Common myeloid progenitor, CD34-positive (primary cell): ENCODE results near the gene HOXA10.

ENCODE experiments used
- CTCF ChIA-PET: fragments of 350-600 bp; sonication (Branson Sonifier 250); formaldehyde crosslinking; loops from one replicate; lab custom pipeline; 2021; ENCODE audit warnings: antibody characterized with exemption; lab: Charles Lee
- POLR2A ChIA-PET: fragments of 350-600 bp; sonication (Branson Sonifier 250); formaldehyde crosslinking; loops from one replicate; lab custom pipeline; 2021; ENCODE audit warnings: antibody characterized with exemption; lab: Charles Lee
- DNase-seq, 3 donors: peaks; one replicate each; pipeline versions ENCODE4 v3.0.0 to v3.0.0-alpha.2; 2013
- H3K27ac ChIP-seq, 2 experiments: 1 replicate in 1 of 2; 2 replicates in 1 of 2; pipeline ENCODE4 v1.7.0; 2013; ENCODE audit warnings: inconsistent platforms in 2 of 2, low read length in 2 of 2, mild to moderate bottlenecking in 2 of 2, low read depth in 1 of 2, moderate library complexity in 1 of 2; ENCODE audit not compliant: severe bottlenecking in 2 of 2, insufficient read depth in 1 of 2, poor library complexity in 1 of 2
- H3K27me3 ChIP-seq, 5 experiments: replicated peaks in 2 of 5; 1 replicate in 3 of 5; 2 replicates in 2 of 5; pipeline versions ENCODE4 v1.6.1 to v1.7.0; 2013; ENCODE audit warnings: low read length in 4 of 5, mild to moderate bottlenecking in 2 of 5, moderate library complexity in 2 of 5, inconsistent platforms in 1 of 5; ENCODE audit not compliant: insufficient read depth in 5 of 5, control insufficient read depth in 4 of 5
- H3K36me3 ChIP-seq, 4 experiments: 1 replicate in 2 of 4; 2 replicates in 2 of 4; pipeline versions ENCODE4 v1.6.1 to v1.7.0; 2013; ENCODE audit warnings: low read length in 3 of 4, control low read depth in 1 of 4, mild to moderate bottlenecking in 1 of 4; ENCODE audit not compliant: control insufficient read depth in 4 of 4, insufficient read depth in 4 of 4
- H3K4me1 ChIP-seq, 4 experiments: 1 replicate in 3 of 4; 2 replicates in 1 of 4; pipeline versions ENCODE4 v1.6.1 to v1.7.1; 2013; ENCODE audit warnings: low read length in 3 of 4, mild to moderate bottlenecking in 3 of 4, control low read depth in 1 of 4, inconsistent platforms in 1 of 4, moderate library complexity in 1 of 4; ENCODE audit not compliant: control insufficient read depth in 4 of 4, insufficient read depth in 4 of 4; ENCODE audit errors: control extremely low read depth in 1 of 4
- H3K4me3 ChIP-seq, 7 experiments: 1 replicate in 4 of 7; 2 replicates in 3 of 7; pipeline versions ENCODE4 v1.5.1 to v1.7.0; 2013; ENCODE audit warnings: mild to moderate bottlenecking in 7 of 7, low read length in 6 of 7, moderate library complexity in 6 of 7, inconsistent platforms in 2 of 7, low read depth in 2 of 7, control low read depth in 1 of 7; ENCODE audit not compliant: insufficient read depth in 4 of 7, control insufficient read depth in 1 of 7; ENCODE audit errors: extremely low read depth in 1 of 7
- H3K9me3 ChIP-seq, 5 experiments: 1 replicate in 4 of 5; 2 replicates in 1 of 5; pipeline versions ENCODE4 v1.6.1 to v1.7.1; 2013; ENCODE audit warnings: low read length in 4 of 5, mild to moderate bottlenecking in 2 of 5, inconsistent platforms in 1 of 5, low read depth in 1 of 5, moderate library complexity in 1 of 5; ENCODE audit not compliant: control insufficient read depth in 4 of 5, insufficient read depth in 2 of 5; ENCODE audit errors: control extremely low read depth in 1 of 5
- WGBS: methylation state at CpG from one replicate; pipeline ENCODE4 v1.1.5; 2013; ENCODE audit not compliant: insufficient coverage; 5-methylcytosine and 5-hydroxymethylcytosine counted together

The HOXA10 gene

GRCh38 chr7:27129729-27130539 lies 44.2 kb downstream of the HOXA10 start:
- 71% methylated on average over 56 of the region's 72 CpGs for WGBS
- POLR2A ChIA-PET: no interaction called here

GRCh38 chr7:27128776-27129728 lies 45.1 kb downstream of the HOXA10 start:
- WGBS: 100% methylated on average over 18 of the region's 28 CpGs
- H3K9me3 ChIP-seq: no peaks in the 10 kb centered on the region
- no peaks in the 10 kb centered on the region for H3K27me3 ChIP-seq
- ChIA-PET CTCF (interaction anchor here (0.7 to 2.2 kb wide), 7 partner anchors 9 to 274 kb away, joined by 3 to 7 read pairs (median 4); no protein-coding TSS in a partner anchor), POLR2A (no interaction called here)
- peaks cover 3 to 78% (median 58%) of the 10 kb centered on the region in 4 experiments for H3K36me3 ChIP-seq
- H3K27ac ChIP-seq: no peak overlapping the region
- H3K4me1 ChIP-seq: peaks cover 0 to 21% (median 4%) of the 10 kb centered on the region in 4 experiments
- no peak overlapping the region for H3K4me3 ChIP-seq
- DNase-seq: no peak

More at GRCh38 chr7:27129729-27130539, 44.2 kb downstream of the HOXA10 start:
- CTCF ChIA-PET: interaction anchor here (1.0 to 2.8 kb wide), 6 partner anchors 10 to 276 kb away, joined by 3 to 16 read pairs (median 6); no protein-coding TSS in a partner anchor
- Histone ChIP-seq H3K27ac (no peak overlapping the region), H3K36me3 (peaks cover 3 to 76% (median 49%) of the 10 kb centered on the region in 4 experiments), H3K4me1 (peaks cover 5 to 30% (median 10%) of the 10 kb centered on the region in 4 experiments), H3K4me3 (peak overlapping the region in 6 of 7 experiments; percentile 24 to 77 (median 54)), H3K9me3 (no peaks in the 10 kb centered on the region), H3K27me3 (no peaks in the 10 kb centered on the region)
- peak in 1 of 3 donors; percentile 39 for DNase-seq

- no peaks in the 10 kb centered on the region for H3K9me3 ChIP-seq
- H3K4me3 ChIP-seq: no peak overlapping the region
- H3K27ac ChIP-seq: no peak overlapping the region
- no peaks in the 10 kb centered on the region for H3K27me3 ChIP-seq
- peaks cover 3 to 16% (median 4%) of the 10 kb centered on the region in 4 experiments for H3K4me1 ChIP-seq
- ChIA-PET CTCF (interaction anchor here (0.7 to 1.8 kb wide), 6 partner anchors 8 to 273 kb away, joined by 3 to 7 read pairs (median 4); no protein-coding TSS in a partner anchor), POLR2A (no interaction called here)
- DNase-seq: no peak
- WGBS: 90% methylated on average over 1 of the region's 2 CpGs
- H3K36me3 ChIP-seq: peaks cover 3 to 79% (median 55%) of the 10 kb centered on the region in 4 experiments
Observed at GRCh38 chr7:27128034-27128433, 46.1 kb downstream of the HOXA10 start.

GRCh38 chr7:27126596-27127327 lies 47.4 kb downstream of the HOXA10 start:
- H3K9me3 ChIP-seq: no peaks in the 10 kb centered on the region
- peaks cover 3 to 85% (median 61%) of the 10 kb centered on the region in 4 experiments for H3K36me3 ChIP-seq
- no peak overlapping the region for H3K27ac ChIP-seq
- no peaks in the 10 kb centered on the region for H3K27me3 ChIP-seq
- 100% methylated on average over 2 of the region's 3 CpGs for WGBS
- no peak for DNase-seq
- no peak overlapping the region for H3K4me3 ChIP-seq
- POLR2A ChIA-PET: no interaction called here
- H3K4me1 ChIP-seq: peaks cover 4 to 7% (median 5%) of the 10 kb centered on the region in 4 experiments
- CTCF ChIA-PET: interaction anchor here (0.6 to 1.7 kb wide), 2 partner anchors 24 to 74 kb away, joined by 3 to 4 read pairs; no protein-coding TSS in a partner anchor

GRCh38 chr7:27125986-27126394 lies 48.1 kb downstream of the HOXA10 start:
- Histone ChIP-seq H3K4me3 (no peak overlapping the region), H3K27ac (no peak overlapping the region), H3K27me3 (no peaks in the 10 kb centered on the region), H3K4me1 (peaks cover 0 to 5% (median under 1%) of the 10 kb centered on the region in 4 experiments), H3K9me3 (no peaks in the 10 kb centered on the region), H3K36me3 (peaks cover 3 to 88% (median 63%) of the 10 kb centered on the region in 4 experiments)
- 89% methylated on average over 5 of the region's 5 CpGs for WGBS
- no peak for DNase-seq
- CTCF ChIA-PET: no interaction called here
- POLR2A ChIA-PET: no interaction called here

- Histone ChIP-seq H3K27me3 (no peaks in the 10 kb centered on the region), H3K27ac (no peak overlapping the region), H3K4me3 (no peak overlapping the region), H3K9me3 (no peaks in the 10 kb centered on the region), H3K36me3 (peaks cover 3 to 94% (median 64%) of the 10 kb centered on the region in 4 experiments), H3K4me1 (peaks cover 0 to 5% (median 0%) of the 10 kb centered on the region in 4 experiments)
- ChIA-PET CTCF (no interaction called here), POLR2A (no interaction called here)
- WGBS: 98% methylated on average over 5 of the region's 8 CpGs
- no peak for DNase-seq
Observed at GRCh38 chr7:27124902-27125689, 49.0 kb downstream of the HOXA10 start.
